GM18508 (cell line): ENCODE results near the gene PRRG1.
"Not testable (repeated sequence)": the region's sequence is repeated elsewhere in the genome, so short reads cannot be mapped to it uniquely, and the experiment has no call there.

ENCODE experiments used
- ATAC-seq: cut with Tn5 transposase; IDR thresholded peaks from one replicate; pipeline ENCODE4 v1.9.1; 2021; ENCODE audit warnings: moderate number of reproducible peaks; ENCODE audit not compliant: insufficient read depth, unreplicated experiment

Gene PRRG1

DNA sequence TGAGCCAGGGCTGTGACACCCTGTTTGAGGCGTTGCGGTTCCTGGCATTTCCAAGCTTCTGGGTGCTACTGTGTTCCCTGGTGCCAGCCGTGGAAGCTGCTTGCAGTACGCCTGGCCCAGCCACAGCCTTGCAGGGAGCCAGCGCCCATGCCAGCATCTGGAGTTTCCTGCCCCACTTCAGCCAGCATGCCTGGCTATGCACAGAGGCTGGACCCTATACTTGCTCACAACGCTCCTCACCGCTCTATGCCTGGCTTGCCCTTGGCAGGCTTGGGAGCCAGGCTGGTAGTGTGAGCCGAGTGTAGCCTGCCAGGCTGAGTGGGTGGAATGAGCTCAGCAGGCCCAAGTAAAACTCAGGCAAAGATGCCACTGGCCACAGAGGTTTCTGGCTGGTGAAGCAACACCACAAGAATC, 22.4 kb downstream of the PRRG1 start:
- ATAC-seq: no peak

DNA sequence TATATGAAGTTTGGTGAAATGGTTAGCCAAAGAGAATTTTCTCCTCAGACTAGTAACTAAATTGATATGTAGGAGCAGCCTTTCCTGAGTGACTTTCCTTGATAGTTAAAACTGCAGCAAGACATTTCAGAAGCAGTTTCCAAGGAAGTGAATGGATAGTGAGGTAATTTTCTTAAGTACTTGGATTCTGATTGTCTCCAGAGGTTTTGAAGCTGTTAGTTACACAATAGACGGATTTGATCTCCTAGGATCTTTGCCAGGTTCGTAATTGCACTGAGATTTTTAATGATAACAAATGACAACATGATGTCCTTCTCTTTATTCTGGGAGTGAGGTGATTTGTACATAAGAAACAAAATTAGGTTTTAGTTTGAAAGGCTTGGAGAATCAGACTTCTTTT, 29.2 kb downstream of the PRRG1 start:
- no peak for ATAC-seq

DNA sequence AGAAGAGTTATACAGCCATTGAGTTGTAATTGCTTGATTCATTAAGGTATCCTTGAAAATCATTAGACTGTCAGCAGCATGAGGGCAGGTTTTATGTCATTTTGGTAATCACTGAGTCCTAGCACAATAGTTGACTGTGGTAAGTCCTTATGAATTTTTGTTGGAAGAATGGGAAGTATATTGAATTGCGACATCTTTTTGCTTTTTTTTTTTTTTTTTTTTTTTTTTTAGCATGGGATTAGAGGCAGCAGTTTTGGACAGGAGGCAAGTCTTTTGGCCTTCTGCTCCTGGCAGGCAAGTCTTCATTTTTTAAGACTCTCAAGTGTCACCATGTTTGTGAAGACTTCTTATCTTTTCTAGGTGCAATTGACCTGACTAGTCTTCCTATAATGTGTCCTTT, 29.7 kb downstream of the PRRG1 start:
- no peak for ATAC-seq

DNA sequence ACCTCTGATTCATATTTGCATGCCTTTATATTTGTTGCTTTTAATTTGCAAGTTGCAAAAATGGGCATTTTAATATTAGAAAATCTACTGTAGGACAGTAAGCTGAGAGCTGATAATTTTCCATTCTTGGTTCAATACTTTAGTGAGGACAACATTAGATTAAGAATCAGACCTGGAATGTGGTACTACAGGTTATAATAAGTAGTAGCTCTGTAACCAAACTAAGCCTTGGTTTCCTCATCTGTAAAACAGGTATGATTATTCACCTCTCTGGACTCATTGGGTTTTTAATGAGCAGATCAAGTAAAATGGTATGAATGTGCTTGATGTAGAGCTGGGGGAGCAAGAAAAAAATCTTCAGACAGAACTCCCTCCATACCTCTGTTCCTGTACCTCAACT, 31.1 kb downstream of the PRRG1 start:
- no peak for ATAC-seq

DNA sequence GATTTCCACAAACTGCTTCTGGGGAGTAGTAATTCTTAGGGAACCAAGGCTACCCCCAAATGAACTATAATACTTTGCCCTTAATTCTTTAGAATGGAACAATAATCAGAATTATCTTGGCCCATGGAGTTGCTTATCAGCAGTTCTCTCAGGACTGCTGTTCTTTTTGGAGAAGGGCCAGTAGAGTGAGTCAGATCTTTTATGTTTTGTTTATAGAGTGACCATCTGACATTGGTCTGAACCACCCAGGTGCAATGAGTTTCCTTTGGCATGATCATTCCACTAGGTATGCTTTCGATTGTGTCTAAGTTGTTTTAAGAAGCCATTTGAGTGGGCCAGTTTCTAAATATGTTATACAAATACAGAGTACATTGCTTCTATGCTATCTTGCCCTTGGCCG, 31.8 kb downstream of the PRRG1 start:
- no peak for ATAC-seq

DNA sequence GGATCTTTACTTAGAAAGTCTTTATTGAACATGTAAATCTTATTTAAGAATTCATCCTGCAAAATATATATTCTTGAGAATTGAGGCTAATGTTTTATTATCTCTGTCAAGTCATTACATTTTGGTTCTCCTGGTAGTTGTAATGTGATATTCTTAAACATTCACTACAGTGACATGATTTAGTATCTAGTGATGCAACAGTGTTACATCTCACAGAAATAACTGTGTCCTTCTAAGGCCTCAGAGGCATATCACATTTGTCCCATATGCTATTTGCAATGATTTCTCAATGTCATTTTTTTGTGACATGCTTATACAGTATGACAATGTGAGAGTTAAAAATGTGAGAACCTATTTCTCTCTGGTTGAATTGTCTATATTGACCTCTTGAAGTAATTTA, 34.1 kb downstream of the PRRG1 start:
- no peak for ATAC-seq

DNA sequence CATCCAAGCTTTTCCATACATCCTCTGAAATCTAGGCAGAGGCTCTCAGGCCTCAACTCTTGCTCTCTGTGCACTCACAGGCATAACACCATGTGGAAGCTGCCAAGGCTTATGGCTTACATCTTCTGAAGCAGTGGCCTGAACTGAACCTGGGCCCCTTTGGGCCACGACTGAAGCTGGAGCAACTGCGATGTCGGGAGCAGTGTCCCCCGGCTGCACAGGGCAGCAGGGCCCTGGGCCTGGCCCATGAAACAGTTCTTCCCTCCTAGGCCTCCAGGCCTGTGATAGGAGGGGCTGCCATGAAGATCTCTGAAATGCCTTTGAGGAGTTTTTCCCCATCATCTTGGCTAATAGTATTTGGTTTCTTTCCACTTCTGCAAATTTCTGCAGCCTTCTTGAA, 39.2 kb downstream of the PRRG1 start:
- ATAC-seq: no peak

DNA sequence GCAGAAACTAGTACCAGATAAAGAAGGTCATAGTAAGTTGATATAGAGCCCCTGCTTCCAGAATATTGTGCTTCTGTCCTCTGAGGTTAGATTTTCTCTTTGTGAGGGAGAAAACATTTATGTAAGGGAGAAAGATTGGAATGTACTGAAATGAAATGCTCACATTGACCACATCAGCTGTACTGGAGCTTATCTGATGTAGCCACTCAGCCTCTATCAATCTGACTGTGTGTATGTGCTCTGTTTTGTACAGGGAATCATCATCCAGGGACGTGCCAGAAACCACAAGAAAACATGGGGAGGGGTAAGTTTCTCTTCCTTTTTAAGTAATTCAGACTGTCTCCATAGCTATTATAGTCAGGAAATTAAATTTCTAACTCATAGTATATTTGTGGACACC, 56.8 kb downstream of the PRRG1 start:
- no peak for ATAC-seq

DNA sequence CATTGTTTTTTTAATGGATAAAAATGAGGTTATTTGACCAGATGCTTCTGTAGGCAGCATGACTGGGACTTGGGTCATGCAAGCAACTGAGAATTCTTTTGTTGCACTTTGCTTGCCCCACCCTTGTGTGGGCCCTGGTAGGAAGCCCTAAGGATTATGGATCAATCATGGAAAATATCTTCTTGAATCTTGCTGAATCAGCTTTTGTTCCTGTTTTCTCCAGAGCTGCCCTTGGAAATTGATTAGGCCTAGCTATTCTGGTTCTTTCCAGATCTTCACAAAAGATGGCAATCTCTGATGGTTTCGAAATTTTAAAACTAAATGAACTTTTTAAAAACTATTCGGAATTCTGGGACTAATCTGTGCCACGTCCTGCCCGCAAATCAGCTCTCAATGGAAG, 58.6 kb downstream of the PRRG1 start:
- ATAC-seq: no peak

DNA sequence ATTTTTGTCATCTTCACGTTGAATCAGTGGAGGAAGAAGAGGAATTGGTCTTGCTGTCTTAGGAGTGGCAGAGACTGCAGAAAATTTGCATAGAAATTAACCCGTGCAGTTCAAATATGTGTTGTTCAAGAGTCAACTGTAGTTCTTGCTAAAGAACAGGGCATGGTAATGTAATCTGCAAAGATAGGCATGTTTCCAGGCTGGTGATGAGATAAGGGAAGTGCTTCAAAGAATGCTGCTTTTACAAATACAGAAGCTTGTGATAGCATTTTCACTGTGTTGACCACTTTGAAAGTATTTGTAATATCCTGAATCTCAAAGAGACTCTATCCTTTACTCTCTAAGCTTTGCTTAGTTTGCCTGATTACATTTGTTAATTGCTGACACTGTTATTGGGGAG, 60.1 kb downstream of the PRRG1 start:
- no peak for ATAC-seq

DNA sequence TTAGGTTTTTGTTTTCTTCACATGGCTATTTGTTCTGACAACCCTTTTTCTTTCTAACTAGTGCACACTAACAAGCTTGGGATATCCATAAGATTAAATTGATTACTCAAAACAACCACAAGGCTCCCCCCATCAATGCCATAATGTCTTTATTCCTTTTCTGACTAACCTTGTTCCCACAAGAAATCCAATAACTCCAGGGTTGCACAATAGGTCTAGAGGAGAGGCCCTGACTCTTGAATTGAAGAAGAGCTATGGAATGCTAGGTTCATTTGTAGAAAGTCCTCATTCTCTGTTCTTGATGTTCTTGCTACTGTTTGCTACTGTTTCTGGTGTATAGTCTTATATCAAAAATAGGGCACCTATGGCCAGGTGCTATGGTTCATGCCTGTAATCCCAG, 71.0 kb downstream of the PRRG1 start:
- ATAC-seq: no peak

DNA sequence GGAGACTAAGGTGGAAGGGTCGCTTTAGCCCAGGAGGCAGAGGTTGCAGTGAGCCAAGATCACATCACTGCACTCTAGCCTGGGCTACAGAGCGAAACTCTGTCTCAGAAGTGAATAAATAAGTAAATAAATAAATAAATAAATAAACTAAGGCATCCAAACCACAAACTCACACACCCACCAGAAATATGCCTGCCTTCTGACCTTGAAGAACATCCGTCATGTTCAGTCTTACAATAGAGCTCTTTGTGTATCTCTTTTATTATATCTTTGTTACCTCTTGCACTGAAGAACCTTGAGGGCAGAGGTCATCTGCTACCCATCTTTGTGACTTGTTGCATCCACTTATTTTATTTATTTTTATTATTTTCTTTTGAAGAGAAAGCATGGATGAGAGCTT, 71.6 kb downstream of the PRRG1 start:
- ATAC-seq: no peak

DNA sequence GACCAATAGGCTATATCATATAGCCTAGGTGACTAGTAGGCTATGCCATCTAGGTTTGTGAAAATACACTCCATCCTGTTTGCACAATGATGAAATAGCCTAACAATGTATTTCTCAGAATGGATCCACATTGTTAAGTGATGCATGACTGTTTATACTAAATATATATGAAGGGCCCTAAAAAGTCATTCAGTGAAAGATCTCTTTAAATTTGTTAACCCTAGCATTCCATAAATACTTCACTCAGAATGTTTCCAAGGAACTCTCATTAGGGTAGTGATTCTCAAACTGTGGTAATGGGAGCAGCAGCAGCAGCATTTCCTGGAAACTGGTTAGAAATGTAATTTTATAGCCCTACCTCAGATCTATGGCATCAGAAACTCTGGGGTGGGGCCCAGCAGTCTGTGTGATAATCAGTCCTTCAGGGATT, 74.9 kb downstream of the PRRG1 start:
- no peak for ATAC-seq

DNA sequence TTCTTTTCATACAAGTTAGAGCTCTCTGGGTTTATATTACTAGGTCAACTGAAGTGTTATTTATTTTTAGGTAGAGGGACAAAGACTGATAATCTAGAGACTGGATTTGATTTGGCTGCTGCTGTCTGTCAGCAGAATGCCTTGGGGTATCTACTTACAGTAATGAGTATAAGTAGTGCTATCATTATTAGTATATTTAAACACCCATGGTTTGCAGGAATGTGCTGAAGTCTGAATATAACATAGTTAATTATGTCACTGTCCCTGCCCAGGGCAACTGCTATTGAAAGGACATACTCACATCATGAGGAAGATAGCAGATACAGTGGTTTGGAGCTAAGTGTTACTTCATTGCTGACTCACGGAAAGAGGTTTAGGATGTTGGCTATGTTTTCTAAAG, 76.2 kb downstream of the PRRG1 start:
- no peak for ATAC-seq

DNA sequence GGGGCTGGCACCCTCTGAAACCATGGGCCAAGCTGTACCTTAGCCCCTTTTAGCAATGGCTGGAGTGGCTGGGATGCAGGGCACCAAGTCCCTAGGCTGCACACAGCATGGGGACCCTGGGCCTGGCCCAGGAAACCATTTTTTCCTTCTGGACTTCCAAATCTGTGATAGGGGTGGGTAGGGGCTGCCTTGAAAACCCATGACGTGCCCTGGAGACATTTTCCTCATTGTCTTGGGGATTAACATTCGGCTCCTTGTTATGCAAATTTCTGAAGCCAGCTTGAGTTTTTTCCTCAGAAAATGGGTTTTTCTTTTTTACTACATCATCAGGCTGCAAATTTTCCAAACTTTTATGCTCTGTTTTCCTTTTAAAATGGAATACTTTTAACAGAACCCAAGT, 79.8 kb downstream of the PRRG1 start:
- ATAC-seq: not testable (repeated sequence)

DNA sequence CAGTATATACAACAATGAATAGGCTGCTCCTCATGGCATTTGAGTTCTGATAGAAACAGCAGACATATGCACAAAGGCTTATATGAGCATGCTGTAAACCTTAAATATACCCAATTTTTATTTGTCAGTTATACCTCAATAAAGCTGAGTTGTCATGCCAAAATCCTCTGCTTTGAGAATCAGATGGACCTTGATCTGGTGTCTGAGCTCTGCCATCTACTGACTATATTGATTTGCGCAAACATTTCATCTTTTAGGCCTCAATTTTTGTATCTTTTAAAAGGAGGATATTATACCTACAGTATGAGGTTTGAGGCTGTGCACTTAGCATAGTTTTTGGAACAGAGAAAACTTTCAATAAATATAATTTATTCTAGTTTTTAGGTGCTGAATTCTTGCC, 85.2 kb downstream of the PRRG1 start:
- no peak for ATAC-seq

DNA sequence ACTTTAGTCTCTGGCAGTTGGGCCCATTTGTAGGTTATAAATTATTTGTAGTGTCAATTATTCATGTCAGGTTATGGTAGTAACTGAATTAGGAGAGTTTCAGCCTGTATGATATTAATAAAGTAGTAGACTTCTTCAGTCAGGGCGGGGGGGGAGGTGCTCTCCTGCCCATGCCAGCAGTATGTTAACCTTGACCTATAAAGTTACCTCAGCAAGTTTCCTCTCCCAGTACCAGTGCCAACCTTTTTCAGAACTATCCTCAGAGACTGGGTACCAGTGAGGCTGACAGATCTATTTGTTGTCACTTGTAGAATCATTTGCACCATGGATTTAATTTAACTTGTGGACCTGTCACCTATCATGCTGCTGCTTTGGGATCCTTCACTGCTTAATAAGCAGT, 88.0 kb downstream of the PRRG1 start:
- no peak for ATAC-seq

DNA sequence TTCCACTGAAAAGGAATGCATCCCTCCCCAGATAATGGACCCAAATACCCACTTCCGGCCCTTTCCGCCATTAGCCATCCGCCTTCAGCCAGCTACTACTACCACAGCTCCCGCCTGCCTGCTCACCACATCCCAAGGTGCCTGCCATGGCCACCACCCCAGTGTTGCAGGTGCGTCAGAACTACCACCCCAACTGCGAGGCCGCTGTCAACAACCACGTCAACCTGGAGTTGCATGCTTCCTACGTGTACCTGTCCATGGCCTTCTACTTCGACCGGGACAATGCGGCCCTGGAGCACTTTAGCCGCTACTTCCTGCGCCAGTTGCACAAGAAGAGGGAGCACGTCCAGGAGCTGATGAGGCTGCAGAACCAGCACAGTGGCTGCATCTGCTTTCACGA, 92.2 kb downstream of the PRRG1 start:
- ATAC-seq: no peak

DNA sequence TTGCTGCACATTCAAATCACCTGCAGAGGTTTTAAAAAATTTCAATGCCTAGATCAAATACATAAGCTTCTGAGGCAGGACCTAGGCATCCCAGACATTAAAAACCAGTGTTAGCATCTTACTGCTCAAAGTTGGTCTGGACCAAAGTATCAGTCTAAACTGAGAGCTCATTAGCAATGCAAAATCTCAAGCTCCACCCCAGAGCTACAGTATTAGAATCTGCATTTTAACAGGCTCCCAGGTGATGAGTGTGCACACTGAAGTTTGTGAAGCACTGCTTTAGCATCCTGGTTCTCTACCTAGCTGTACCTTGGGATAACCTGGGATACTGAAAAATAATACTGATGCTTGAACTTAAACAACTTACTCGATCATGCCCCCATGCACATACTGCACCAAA, 96.0 kb downstream of the PRRG1 start:
- ATAC-seq: no peak

DNA sequence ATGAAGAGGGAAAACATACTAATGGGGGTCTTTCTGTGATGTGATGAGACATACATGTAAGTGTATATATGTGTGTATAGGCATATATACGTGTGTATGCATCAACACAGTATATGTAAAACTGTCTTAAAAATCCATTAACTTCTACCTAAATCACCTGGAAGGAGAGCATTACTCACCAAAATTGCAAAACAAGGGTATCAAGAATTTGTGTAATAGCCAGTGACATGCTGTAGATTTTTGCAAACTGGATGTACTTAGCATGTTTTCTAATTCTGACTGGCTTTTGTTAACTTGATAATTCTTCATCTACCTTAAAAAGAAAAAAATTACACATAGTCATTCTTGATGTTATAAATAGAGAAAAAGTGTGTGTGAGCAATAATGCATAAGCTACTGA, 104.7 kb downstream of the PRRG1 start:
- ATAC-seq: no peak

DNA sequence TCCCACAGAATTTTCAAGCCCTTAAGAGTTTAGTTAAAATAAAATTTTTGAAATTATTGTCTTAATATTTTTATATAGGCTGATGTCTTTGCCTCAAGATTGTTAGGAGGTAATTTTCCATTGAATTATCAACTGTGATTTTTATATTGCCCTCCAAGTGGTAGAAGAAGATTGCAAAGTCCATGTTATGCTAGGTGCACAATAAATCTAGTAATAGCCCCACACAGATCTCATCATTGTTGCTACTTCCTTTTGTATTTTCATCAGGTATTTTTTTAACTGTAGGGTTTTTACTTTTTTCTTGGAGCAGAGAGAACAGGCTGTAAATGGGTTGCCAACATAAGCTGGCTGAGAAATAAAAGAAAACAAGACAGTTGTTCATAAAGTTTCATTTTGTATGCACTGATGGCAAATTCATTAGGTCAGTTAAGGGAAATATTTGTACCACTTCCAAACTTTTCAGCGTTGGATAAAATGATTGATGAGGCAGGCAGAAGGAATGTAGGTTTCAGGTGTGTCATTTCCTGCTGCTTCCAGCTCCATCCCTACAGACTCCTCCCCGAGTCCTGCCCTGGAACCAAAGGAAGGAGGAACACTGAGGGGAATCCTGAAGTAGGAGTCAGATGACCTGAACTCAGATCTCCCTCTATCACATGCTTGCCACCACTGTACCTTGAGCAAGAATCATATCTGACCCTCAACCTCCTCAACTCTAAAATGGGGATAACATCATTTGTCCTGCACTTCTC, 105.5 kb downstream of the PRRG1 start:
- no peak for ATAC-seq

DNA sequence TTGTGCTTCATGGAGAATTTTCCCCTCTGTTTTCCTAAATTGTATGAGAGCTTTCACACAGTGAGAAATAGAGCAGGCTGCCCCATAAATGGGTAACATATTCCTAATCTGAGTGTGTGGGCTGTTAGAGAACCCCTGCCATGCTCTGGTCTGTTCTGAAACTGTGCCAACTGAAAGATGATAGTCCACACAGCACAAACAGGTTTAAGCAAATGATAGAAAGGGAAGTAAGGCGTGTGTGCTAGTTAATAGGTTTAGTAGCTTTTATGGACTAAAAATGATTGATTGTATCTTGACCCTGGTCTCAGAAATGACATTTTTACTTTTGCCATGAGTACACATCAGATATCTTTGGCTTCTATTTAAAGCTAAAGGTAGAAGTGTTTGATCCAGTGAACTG, 106.2 kb downstream of the PRRG1 start:
- no peak for ATAC-seq

DNA sequence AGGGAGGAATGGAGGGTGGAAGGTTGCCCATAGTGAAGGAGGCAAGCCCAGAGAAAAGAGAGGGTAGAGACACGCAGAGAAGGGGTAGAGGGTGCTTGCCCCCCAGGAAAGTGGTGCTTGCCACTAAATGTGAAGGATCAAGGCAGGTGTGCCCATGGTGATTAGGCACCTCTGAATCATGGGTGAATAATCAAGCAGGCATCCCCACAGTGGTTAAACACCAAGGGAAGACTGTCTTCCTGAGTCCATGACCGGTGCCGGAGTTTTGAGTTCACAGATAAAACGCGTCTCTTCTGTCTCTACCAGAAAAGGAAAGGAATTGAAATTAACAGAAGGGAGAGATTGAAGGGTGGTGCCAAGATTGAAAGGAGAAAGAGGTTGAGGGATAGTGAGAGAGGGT, 111.1 kb downstream of the PRRG1 start:
- ATAC-seq: not testable (repeated sequence)
